ENCODE data around the gene SLCO2B1. TPM values are rescaled to one million over a fixed set of nuclear protein-coding genes. Genes with fewer than 3 reads are reported as not detected.
A peak's percentile ranks its signal among the peaks of the same experiment; 100 is the strongest.

The SLCO2B1 gene
- total RNA-seq, 1 donor from 2014 or later, result 5.0 TPM

GRCh38 chr11:75160880-75161279, 10.0 kb downstream of the SLCO2B1 start:
- DNase-seq (ENCODE audit: low read depth in 2 of 2), result peak in 1 of 2 donors; percentile 13

GRCh38 chr11:75161506-75162095, 10.7 kb downstream of the SLCO2B1 start:
- DNase-seq (ENCODE audit: low read depth in 2 of 2), result peak in 1 of 2 donors; percentile 65

GRCh38 chr11:75162954-75163353, 12.0 kb downstream of the SLCO2B1 start:
- DNase-seq (ENCODE audit: low read depth in 2 of 2), result no peak

- no peak for DNase-seq (ENCODE audit: low read depth in 2 of 2)
These were observed 13.3 kb downstream of the SLCO2B1 start for GRCh38 chr11:75163921-75164849.

- DNase-seq (ENCODE audit: low read depth in 2 of 2), result no peak
These were observed 14.8 kb downstream of the SLCO2B1 start for GRCh38 chr11:75165721-75166120.

GRCh38 chr11:75166791-75167190, 15.9 kb downstream of the SLCO2B1 start:
- no peak for DNase-seq (ENCODE audit: low read depth in 2 of 2)

- no peak for DNase-seq (ENCODE audit: low read depth in 2 of 2)
These were observed 16.7 kb downstream of the SLCO2B1 start for GRCh38 chr11:75167617-75168016.

- no peak for DNase-seq (ENCODE audit: low read depth in 2 of 2)
These were observed 18.4 kb downstream of the SLCO2B1 start for GRCh38 chr11:75169101-75169885.

GRCh38 chr11:75170516-75171201, 19.8 kb downstream of the SLCO2B1 start:
- DNase-seq (ENCODE audit: low read depth in 2 of 2), result no peak

- no peak for DNase-seq (ENCODE audit: low read depth in 2 of 2)
These were observed 22.4 kb downstream of the SLCO2B1 start for GRCh38 chr11:75173336-75173735.

GRCh38 chr11:75174781-75175370, 24.0 kb downstream of the SLCO2B1 start:
- no peak for DNase-seq (ENCODE audit: low read depth in 2 of 2)

GRCh38 chr11:75182664-75183063, 31.8 kb downstream of the SLCO2B1 start:
- DNase-seq (ENCODE audit: low read depth in 2 of 2), result no peak

GRCh38 chr11:75184051-75184450, 33.1 kb downstream of the SLCO2B1 start:
- no peak for DNase-seq (ENCODE audit: low read depth in 2 of 2)

- DNase-seq (ENCODE audit: low read depth in 2 of 2), result no peak
These were observed 34.0 kb downstream of the SLCO2B1 start for GRCh38 chr11:75184757-75185425.

GRCh38 chr11:75185866-75186265, 35.0 kb downstream of the SLCO2B1 start:
- DNase-seq (ENCODE audit: low read depth in 2 of 2), result no peak

- DNase-seq (ENCODE audit: low read depth in 2 of 2), result no peak
These were observed 36.1 kb downstream of the SLCO2B1 start for GRCh38 chr11:75186999-75187398.

- no peak for DNase-seq (ENCODE audit: low read depth in 2 of 2)
These were observed 37.8 kb downstream of the SLCO2B1 start for GRCh38 chr11:75188671-75189070.

GRCh38 chr11:75189108-75189507, 38.2 kb downstream of the SLCO2B1 start:
- no peak for DNase-seq (ENCODE audit: low read depth in 2 of 2)

GRCh38 chr11:75189911-75190310, 39.0 kb downstream of the SLCO2B1 start:
- DNase-seq (ENCODE audit: low read depth in 2 of 2), result no peak

GRCh38 chr11:75190652-75191329, 39.9 kb downstream of the SLCO2B1 start:
- DNase-seq (ENCODE audit: low read depth in 2 of 2), result no peak

All from dermis microvascular lymphatic vessel endothelial cell (primary cell).